ENCODE data around the gene PROS1.

DNA sequence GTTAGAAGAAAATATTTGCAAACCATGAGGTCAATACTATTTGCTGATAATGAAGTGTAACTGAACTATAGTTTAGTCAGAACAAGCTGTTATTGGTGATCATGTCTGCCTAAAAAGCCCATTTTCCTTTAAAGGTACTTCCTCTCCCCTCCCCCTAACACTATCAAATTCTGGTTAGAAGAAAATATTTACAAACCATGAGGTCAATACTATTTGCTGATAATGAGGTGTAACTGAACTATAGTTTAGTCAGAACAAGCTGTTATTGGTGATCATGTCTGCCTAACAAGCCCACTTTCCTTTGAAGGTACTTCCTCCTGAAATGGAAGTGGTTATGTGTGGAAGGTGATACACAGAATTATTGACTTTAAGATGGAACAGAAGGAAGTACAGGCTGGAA, 46.9 kb downstream of the PROS1 start:
- TF ChIP-seq, protein P1, sequence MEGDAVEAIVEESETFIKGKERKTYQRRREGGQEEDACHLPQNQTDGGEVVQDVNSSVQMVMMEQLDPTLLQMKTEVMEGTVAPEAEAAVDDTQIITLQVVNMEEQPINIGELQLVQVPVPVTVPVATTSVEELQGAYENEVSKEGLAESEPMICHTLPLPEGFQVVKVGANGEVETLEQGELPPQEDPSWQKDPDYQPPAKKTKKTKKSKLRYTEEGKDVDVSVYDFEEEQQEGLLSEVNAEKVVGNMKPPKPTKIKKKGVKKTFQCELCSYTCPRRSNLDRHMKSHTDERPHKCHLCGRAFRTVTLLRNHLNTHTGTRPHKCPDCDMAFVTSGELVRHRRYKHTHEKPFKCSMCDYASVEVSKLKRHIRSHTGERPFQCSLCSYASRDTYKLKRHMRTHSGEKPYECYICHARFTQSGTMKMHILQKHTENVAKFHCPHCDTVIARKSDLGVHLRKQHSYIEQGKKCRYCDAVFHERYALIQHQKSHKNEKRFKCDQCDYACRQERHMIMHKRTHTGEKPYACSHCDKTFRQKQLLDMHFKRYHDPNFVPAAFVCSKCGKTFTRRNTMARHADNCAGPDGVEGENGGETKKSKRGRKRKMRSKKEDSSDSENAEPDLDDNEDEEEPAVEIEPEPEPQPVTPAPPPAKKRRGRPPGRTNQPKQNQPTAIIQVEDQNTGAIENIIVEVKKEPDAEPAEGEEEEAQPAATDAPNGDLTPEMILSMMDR (IDR thresholded peaks at IDR 0.05) = no peak
- no peak for TF ChIP-seq EZH2 (IDR thresholded peaks at IDR 0.05; ENCODE audit: borderline replicate concordance, insufficient read depth, low read depth, low read length, poor library complexity, severe bottlenecking)
